Measurements from ENCODE around the gene FBN1. TPM values are rescaled to one million over a fixed set of nuclear protein-coding genes. Genes with fewer than 3 reads are reported as not detected.

Gene FBN1
- total RNA-seq, 1 donor: 984 TPM

GRCh38 chr15:48627260-48627940 lies 18.1 kb downstream of the FBN1 start:
- peak; percentile 87 for DNase-seq (ENCODE audit: low read depth)
- H3K4me3 ChIP-seq (ENCODE audit: low read depth, low read length): peak overlapping the region; percentile 31
- TF ChIP-seq CTCF (IDR thresholded peaks at IDR 0.05; ENCODE audit: insufficient read depth, low read length): no peak

GRCh38 chr15:48625126-48625525 lies 20.4 kb downstream of the FBN1 start:
- no peak for TF ChIP-seq CTCF (IDR thresholded peaks at IDR 0.05; ENCODE audit: insufficient read depth, low read length)
- no peak overlapping the region for H3K4me3 ChIP-seq (ENCODE audit: low read depth, low read length)
- peak; percentile 87 for DNase-seq (ENCODE audit: low read depth)

GRCh38 chr15:48624700-48625099 lies 20.8 kb downstream of the FBN1 start:
- no peak for TF ChIP-seq CTCF (IDR thresholded peaks at IDR 0.05; ENCODE audit: insufficient read depth, low read length)
- no peak overlapping the region for H3K4me3 ChIP-seq (ENCODE audit: low read depth, low read length)
- DNase-seq (ENCODE audit: low read depth): peak; percentile 48

GRCh38 chr15:48623456-48623855 lies 22.1 kb downstream of the FBN1 start:
- DNase-seq (ENCODE audit: low read depth): no peak
- no peak for TF ChIP-seq CTCF (IDR thresholded peaks at IDR 0.05; ENCODE audit: insufficient read depth, low read length)
- no peak overlapping the region for H3K4me3 ChIP-seq (ENCODE audit: low read depth, low read length)

- TF ChIP-seq CTCF (IDR thresholded peaks at IDR 0.05; ENCODE audit: insufficient read depth, low read length): no peak
- no peak overlapping the region for H3K4me3 ChIP-seq (ENCODE audit: low read depth, low read length)
- DNase-seq (ENCODE audit: low read depth): peak; percentile 82
Measured at GRCh38 chr15:48622237-48622636, 23.3 kb downstream of the FBN1 start.

GRCh38 chr15:48619446-48619845 lies 26.1 kb downstream of the FBN1 start:
- no peak for TF ChIP-seq CTCF (IDR thresholded peaks at IDR 0.05; ENCODE audit: insufficient read depth, low read length)
- no peak overlapping the region for H3K4me3 ChIP-seq (ENCODE audit: low read depth, low read length)
- no peak for DNase-seq (ENCODE audit: low read depth)

GRCh38 chr15:48617619-48618018 lies 27.9 kb downstream of the FBN1 start:
- TF ChIP-seq CTCF (IDR thresholded peaks at IDR 0.05; ENCODE audit: insufficient read depth, low read length): no peak
- H3K4me3 ChIP-seq (ENCODE audit: low read depth, low read length): no peak overlapping the region
- DNase-seq (ENCODE audit: low read depth): peak; percentile 98

Data from fibroblast of the aortic adventitia (primary cell).